Fibroblast of upper back skin (primary cell): Measurements from ENCODE around the gene CSNK1E.

Experiments used
- DNase-seq: peaks from one replicate; pipeline ENCODE4 v3.0.0-alpha.2; 2013

Gene CSNK1E

GRCh38 chr22:38273135-38273826 lies 44.0 kb downstream of the CSNK1E start:
- DNase-seq, result no peak

DNA sequence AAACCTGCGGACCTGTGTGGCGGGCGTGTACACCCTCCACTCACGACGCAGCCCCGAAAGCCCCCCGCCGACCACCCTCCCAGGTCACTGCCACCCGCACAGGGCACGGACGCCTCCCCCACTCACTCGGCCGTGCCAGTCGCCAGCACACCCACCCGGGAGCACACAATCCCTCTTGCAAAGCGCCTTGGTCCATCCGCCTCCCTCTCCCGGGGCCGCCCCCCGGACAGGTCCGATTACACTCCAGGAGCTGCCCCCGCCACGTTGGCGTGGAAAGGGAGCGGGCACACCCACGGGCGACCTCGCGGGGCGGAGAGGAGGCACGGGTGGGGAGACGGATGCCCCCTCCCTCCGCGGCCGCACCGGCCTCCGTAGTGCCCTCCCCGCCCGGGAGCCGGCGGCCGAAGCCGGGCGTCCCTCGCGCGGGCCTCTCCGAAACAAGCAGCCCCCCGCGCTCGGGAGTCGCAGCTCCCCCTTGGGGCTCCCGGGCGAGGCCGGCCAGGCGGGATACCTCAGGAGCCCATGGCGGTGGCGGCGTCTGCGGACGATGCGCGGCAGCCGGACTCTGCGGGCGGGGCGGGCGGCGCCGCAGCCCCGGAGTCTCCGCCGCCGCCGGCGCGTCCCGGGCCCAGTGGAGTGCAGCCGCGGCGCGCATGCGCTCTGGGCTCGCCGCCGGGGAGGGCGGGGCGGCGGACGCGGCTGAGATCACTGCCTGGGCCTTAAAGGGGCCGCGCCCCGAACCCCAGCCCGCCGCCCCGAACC lies 44.7 kb downstream of the CSNK1E start, which contains the start of gene TMEM184B:
TSS of gene TMEM184B (minus strand) at position 638 of the 762 bp plus-strand sequence. CDS start 25,049 bp downstream, outside the sequence.
- peak; percentile 68 for DNase-seq

GRCh38 chr22:38271927-38272372 lies 45.3 kb downstream of the CSNK1E start:
- DNase-seq, result no peak

DNA sequence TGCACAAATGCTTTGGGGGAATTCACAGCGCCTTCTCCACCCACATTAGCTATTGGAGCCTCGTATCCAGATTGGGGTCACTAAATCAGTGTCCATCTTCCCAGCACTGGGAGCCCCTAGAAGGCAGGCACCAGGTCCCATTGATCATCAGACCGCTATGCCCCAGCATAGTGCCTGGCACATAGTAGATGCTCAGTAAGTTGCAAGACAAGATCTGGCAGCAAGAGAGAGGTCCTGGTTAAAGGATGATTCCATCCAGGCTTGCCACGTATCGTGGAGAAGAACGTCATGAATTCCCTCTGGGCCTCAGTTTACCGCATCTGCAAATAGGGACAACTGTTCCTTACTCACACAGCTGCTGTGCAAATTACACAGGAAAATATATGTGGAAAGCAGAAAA lies 46.1 kb downstream of the CSNK1E start:
- no peak for DNase-seq

- DNase-seq, result no peak
Observed at GRCh38 chr22:38270091-38270992, 46.9 kb downstream of the CSNK1E start.

GRCh38 chr22:38269466-38269865 lies 47.8 kb downstream of the CSNK1E start:
- no peak for DNase-seq

- DNase-seq, result no peak
Observed at GRCh38 chr22:38267086-38267485, 50.1 kb downstream of the CSNK1E start.

GRCh38 chr22:38266120-38266519 lies 51.1 kb downstream of the CSNK1E start:
- no peak for DNase-seq

- DNase-seq, result no peak
Observed at GRCh38 chr22:38264322-38264843, 52.9 kb downstream of the CSNK1E start.

GRCh38 chr22:38262051-38262795 lies 55.0 kb downstream of the CSNK1E start:
- DNase-seq, result no peak

DNA sequence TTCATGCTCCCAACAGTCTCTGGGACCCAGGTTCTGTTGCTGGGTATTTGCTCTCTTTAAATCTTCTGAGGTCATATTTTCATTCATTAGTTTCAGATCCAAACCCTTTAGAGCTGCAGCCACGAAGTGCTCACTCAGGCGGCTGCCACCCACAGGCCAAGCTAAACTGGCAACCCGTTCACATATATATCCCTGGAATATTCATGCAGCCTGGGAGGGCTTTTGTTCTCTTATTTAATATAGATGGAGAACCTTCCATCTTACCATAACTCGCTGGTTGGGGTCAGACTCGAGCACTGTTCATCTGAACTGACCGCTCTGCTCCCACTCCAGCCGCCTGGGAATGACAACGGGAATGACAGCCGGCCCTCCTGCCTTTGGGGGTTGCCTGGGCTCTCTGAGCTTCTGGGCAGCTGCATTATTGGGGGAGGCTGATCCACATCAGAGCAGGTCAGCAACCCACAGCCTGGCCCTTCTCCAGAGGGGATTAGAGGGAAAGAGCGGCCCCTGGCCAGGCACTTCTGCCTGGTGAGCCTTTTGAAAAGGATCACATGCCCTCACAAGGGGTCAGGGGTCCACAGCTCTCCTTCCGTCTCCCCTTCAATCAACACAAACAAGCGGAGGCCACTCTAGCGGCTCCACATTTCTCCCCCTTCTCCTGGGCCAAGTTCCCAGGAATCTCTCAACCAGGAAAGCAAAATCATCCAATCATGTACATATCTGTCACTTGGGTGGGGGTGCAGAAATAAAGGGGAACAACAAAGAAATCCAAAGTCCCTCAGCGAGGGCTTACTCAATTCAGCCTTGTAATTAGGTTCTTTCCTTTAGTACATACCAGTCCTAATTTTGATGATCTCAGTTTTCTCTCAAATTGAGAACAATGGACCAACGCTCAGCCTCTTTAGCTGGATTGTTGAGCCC lies 56.2 kb downstream of the CSNK1E start:
- DNase-seq, result no peak

- no peak for DNase-seq
Observed at GRCh38 chr22:38259370-38259769, 57.9 kb downstream of the CSNK1E start.

DNA sequence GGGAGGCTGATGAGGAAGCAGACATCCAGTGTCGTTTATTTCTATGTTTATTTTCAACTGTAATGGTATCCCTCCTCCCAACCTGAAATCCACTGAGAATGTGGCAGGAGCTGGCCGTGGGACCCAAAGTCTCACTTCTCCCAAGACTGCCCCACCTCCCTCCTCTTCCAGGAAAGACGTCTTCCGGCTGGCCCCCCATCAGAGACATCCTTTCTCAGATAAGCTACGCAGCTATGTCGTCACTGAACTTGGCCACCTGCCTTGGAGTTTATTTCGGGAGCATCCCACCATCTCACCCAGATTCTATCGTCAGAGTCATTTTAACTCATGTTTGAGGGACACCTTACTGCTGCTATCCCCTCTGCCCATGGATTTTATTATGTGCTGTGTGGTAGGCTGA lies 58.3 kb downstream of the CSNK1E start:
- no peak for DNase-seq

DNA sequence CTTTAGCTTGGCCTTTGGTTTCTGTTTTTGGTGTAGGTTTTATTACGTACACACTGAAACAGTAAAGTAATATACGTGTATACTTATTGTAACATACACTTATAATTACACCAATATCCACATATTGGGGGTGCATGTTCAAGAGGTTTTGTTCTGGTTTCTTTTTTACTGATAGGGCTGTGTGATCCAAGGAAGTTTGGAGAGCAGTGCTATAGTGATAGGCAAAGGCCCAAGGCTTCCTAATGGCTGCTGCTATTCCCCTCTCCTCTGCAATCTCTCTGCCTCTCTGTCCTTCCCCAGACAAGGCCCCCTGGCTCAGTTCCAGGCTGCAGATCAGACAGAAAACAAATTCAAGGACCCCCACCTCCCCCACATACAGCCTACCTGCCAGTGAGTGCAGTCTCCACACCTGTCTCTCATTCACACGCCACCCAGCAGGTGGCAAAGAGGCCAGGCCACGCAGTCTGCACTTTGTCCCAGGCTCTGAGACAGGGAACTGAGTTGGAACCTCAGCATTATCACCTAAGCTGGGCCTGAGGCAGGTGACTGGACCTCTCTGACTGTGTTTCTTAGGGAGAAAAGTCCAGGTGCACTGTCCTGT lies 59.5 kb downstream of the CSNK1E start:
- no peak for DNase-seq

GRCh38 chr22:38257181-38257580 lies 60.1 kb downstream of the CSNK1E start:
- DNase-seq, result peak; percentile 74

DNA sequence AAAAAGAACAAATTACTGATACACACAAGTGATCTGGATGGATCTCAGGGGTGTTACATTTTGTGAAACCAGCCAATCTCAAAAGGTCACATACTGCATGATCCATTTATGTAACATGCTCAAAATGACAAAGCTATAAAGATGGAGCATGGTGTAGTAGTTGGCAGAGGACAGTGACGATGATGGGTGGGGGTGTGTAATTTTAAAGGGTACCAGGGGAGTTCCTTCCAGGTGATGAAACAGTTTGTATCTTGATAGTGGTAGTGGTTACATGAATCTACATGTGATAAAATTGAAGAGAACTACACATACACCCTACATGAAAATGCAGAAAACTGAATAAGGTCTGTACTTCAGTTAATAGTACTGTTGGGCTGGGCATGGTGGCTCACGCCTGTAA lies 61.5 kb downstream of the CSNK1E start:
- DNase-seq, result no peak

DNA sequence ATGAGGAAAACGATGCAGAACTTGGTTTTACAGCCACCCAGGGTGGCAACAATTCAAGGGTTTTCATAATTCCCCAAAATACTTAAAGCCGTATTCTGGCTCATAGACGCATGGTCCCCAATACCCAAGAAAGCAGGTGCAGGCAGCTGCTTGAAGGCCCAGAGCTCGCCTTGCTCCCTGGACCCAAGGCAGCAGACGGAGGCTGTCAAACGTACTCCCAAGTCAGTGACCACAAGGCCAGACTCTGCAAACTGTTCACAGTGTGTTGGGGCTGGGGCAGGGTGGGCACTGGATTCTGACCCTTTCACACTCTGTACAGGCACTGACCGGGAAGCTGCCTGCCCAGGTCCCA lies 65.9 kb downstream of the CSNK1E start:
- DNase-seq, result no peak

GRCh38 chr22:38250643-38251340 lies 66.4 kb downstream of the CSNK1E start:
- no peak for DNase-seq

GRCh38 chr22:38249803-38250642 lies 67.2 kb downstream of the CSNK1E start:
- no peak for DNase-seq
